ENCODE results near the gene RAB9A. TPM values are rescaled to one million over a fixed set of nuclear protein-coding genes. Genes with fewer than 3 reads are reported as not detected.

Gene RAB9A
- polyA plus RNA-seq, 1 of the 3 experiments (the other 2 are of a cell fraction), result 15.3 TPM

DNA sequence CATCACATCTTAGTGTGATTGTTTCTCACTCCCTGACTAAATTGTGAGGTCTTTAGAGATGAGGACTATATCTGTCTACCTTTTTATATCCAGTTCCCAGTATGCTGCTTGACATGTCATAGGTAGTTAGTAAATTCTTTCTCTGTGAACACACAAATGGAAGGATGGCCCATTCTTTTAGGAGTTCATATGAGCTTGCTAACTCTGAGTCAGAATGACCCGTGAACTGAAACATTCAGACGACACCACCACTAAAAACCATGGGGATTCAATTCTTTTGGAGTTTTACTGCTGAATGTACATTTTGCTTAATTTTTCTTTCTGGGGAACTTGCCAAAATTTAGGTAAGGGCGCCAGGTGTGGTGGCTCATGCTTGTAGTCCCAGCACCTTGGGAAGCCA, 59.6 kb downstream of the RAB9A start (continued):
- TF ChIP-seq, protein P1, sequence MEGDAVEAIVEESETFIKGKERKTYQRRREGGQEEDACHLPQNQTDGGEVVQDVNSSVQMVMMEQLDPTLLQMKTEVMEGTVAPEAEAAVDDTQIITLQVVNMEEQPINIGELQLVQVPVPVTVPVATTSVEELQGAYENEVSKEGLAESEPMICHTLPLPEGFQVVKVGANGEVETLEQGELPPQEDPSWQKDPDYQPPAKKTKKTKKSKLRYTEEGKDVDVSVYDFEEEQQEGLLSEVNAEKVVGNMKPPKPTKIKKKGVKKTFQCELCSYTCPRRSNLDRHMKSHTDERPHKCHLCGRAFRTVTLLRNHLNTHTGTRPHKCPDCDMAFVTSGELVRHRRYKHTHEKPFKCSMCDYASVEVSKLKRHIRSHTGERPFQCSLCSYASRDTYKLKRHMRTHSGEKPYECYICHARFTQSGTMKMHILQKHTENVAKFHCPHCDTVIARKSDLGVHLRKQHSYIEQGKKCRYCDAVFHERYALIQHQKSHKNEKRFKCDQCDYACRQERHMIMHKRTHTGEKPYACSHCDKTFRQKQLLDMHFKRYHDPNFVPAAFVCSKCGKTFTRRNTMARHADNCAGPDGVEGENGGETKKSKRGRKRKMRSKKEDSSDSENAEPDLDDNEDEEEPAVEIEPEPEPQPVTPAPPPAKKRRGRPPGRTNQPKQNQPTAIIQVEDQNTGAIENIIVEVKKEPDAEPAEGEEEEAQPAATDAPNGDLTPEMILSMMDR (IDR thresholded peaks at IDR 0.05), result no peak
- TF ChIP-seq RCOR1 (IDR thresholded peaks at IDR 0.05; ENCODE audit: low read length) (no peak), RAD21 (IDR thresholded peaks at IDR 0.05; ENCODE audit: low read length) (no peak), GATA2 (CRISPR knock-in tag; IDR thresholded peaks at IDR 0.05) (no peak), MAX (IDR thresholded peaks at IDR 0.05; ENCODE audit: low read depth) (no peak)
- TF ChIP-seq, protein P2, sequence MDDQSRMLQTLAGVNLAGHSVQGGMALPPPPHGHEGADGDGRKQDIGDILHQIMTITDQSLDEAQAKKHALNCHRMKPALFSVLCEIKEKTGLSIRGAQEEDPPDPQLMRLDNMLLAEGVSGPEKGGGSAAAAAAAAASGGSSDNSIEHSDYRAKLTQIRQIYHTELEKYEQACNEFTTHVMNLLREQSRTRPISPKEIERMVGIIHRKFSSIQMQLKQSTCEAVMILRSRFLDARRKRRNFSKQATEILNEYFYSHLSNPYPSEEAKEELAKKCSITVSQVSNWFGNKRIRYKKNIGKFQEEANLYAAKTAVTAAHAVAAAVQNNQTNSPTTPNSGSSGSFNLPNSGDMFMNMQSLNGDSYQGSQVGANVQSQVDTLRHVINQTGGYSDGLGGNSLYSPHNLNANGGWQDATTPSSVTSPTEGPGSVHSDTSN (IDR thresholded peaks at IDR 0.05), result no peak
- TF ChIP-seq, protein P3, sequence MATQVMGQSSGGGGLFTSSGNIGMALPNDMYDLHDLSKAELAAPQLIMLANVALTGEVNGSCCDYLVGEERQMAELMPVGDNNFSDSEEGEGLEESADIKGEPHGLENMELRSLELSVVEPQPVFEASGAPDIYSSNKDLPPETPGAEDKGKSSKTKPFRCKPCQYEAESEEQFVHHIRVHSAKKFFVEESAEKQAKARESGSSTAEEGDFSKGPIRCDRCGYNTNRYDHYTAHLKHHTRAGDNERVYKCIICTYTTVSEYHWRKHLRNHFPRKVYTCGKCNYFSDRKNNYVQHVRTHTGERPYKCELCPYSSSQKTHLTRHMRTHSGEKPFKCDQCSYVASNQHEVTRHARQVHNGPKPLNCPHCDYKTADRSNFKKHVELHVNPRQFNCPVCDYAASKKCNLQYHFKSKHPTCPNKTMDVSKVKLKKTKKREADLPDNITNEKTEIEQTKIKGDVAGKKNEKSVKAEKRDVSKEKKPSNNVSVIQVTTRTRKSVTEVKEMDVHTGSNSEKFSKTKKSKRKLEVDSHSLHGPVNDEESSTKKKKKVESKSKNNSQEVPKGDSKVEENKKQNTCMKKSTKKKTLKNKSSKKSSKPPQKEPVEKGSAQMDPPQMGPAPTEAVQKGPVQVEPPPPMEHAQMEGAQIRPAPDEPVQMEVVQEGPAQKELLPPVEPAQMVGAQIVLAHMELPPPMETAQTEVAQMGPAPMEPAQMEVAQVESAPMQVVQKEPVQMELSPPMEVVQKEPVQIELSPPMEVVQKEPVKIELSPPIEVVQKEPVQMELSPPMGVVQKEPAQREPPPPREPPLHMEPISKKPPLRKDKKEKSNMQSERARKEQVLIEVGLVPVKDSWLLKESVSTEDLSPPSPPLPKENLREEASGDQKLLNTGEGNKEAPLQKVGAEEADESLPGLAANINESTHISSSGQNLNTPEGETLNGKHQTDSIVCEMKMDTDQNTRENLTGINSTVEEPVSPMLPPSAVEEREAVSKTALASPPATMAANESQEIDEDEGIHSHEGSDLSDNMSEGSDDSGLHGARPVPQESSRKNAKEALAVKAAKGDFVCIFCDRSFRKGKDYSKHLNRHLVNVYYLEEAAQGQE (IDR thresholded peaks at IDR 0.05; ENCODE audit: low read depth, low read length), result no peak

- CTCF ChIA-PET, result interaction anchor here (0.8 to 3.8 kb wide), 8 partner anchors 11 to 282 kb away, joined by 3 to 20 read pairs (median 8); partner anchors contain the start of gene GEMIN8
- Histone ChIP-seq H3K4me3 (ENCODE audit: low read depth in 2 of 2, low read length in 1 of 2) (no peak overlapping the region), H3F3A (replicated peaks; ENCODE audit: insufficient read depth) (peaks cover 2% of the 10 kb centered on the region), H3K4me1 (ENCODE audit: control insufficient read depth in 1 of 2, insufficient read depth in 2 of 2, low read depth in 1 of 2, low read length in 1 of 2) (no peaks in the 10 kb centered on the region), H3K79me2 (ENCODE audit: insufficient read depth) (no peaks in the 10 kb centered on the region), H3K9me3 (no peaks in the 10 kb centered on the region), H3K9ac (no peak overlapping the region), H3K9me2 (no peaks in the 10 kb centered on the region), H3K4me2 (no peak overlapping the region), H3K27ac (ENCODE audit: low read depth in 2 of 2, low read length in 1 of 2) (no peak overlapping the region), H2AFZ (ENCODE audit: low read depth) (no peak overlapping the region), H3K27me3 (ENCODE audit: insufficient read depth) (no peaks in the 10 kb centered on the region), H4K20me1 (ENCODE audit: insufficient read depth) (no peaks in the 10 kb centered on the region), H3K36me3 (replicated peaks in 1 of 2; ENCODE audit: control insufficient read depth in 1 of 2, insufficient read depth in 2 of 2, low read length in 1 of 2) (peaks cover 62 to 72% of the 10 kb centered on the region in 2 experiments)
- DNase-seq, result peak; percentile 36
- TF ChIP-seq FOXJ3 (CRISPR knock-in tag; IDR thresholded peaks at IDR 0.05), result no peak
- TF ChIP-seq SIN3A (IDR thresholded peaks at IDR 0.05; ENCODE audit: borderline replicate concordance, low read depth, low read length), result no peak
- TF ChIP-seq RAD21 (IDR thresholded peaks at IDR 0.05; ENCODE audit: low read length), result peak; percentile 60
- TF ChIP-seq, protein P1 (IDR thresholded peaks at IDR 0.05), result peak; percentile 71
- no peak for TF ChIP-seq MXI1 (IDR thresholded peaks at IDR 0.05; ENCODE audit: low read depth, low read length)
- TF ChIP-seq EP300 (IDR thresholded peaks at IDR 0.05; ENCODE audit: borderline replicate concordance in 1 of 2, low read depth in 1 of 2, low read length in 1 of 2), result no peak
- TF ChIP-seq TCF12 (IDR thresholded peaks at IDR 0.05), result no peak
- TF ChIP-seq SMC3 (IDR thresholded peaks at IDR 0.05; ENCODE audit: low read depth, low read length), result peak; percentile 56
- TF ChIP-seq, protein P4, sequence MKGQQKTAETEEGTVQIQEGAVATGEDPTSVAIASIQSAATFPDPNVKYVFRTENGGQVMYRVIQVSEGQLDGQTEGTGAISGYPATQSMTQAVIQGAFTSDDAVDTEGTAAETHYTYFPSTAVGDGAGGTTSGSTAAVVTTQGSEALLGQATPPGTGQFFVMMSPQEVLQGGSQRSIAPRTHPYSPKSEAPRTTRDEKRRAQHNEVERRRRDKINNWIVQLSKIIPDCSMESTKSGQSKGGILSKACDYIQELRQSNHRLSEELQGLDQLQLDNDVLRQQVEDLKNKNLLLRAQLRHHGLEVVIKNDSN (IDR thresholded peaks at IDR 0.05; ENCODE audit: borderline replicate concordance, low read depth), result no peak
- no peak for TF ChIP-seq POLR2AphosphoS5 (IDR thresholded peaks at IDR 0.05; ENCODE audit: low read depth, low read length)
- no peak for TF ChIP-seq MAX (IDR thresholded peaks at IDR 0.05; ENCODE audit: low read depth)
- TF ChIP-seq, protein P3 (IDR thresholded peaks at IDR 0.05; ENCODE audit: low read depth, low read length), result no peak
- POLR2A ChIA-PET, result no interaction called here
Measured at GRCh38 chrX:13750204-13750603, 61.3 kb downstream of the RAB9A start.

Data from SK-N-SH (cell line).